ENCODE measurements around the gene SNX18. TPM values are rescaled to one million over a fixed set of nuclear protein-coding genes. Genes with fewer than 3 reads are reported as not detected.

Gene SNX18
- total RNA-seq, 1 donor from 2014 or later, result 38.8 TPM

DNA sequence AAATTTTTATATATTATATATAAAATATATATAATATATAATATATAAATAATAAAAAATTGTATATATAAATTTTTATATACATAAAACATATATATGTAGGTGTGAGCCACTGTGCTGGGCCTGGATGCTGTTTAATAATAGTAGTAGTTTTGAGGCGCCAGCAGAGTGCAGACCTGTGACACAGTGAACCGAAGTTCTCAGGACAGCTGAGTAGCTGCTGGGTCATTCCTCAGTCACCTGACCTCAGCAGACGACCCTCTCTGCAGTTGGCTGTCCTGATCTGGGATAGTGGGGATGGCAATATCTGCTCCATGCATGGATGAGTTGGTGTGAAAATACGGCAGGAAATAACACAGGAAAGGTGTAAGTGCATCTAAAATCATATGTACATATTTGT is 3.3 kb upstream of the SNX18 start:
- H3K9me3 ChIP-seq (ENCODE audit: insufficient read depth, low read depth, low read length), result no peaks in the 10 kb centered on the region
- H3K36me3 Mint-ChIP-seq (ENCODE audit: low read depth, unreplicated experiment), result peaks cover 3% of the 10 kb centered on the region
- H3K27me3 ChIP-seq (ENCODE audit: insufficient read depth, low read length), result no peaks in the 10 kb centered on the region
- peak overlapping the region; percentile 72 for H2AFZ ChIP-seq (ENCODE audit: low read depth, low read length)
- TF ChIP-seq EZH2 (IDR thresholded peaks at IDR 0.05; ENCODE audit: insufficient read depth, low read length) (no peak), CTCF (IDR thresholded peaks at IDR 0.05; ENCODE audit: insufficient read depth, low read depth, low read length) (no peak)
- FAIRE-seq (no peak), DNase-seq (ENCODE audit: low read depth) (no peak)
- no peaks in the 10 kb centered on the region for H3K36me3 ChIP-seq (ENCODE audit: insufficient read depth, low read length)
- H3K4me3 ChIP-seq (ENCODE audit: insufficient read depth, low read depth, low read length), result no peak overlapping the region
- peak overlapping the region; percentile 71 for H3K4me2 ChIP-seq (ENCODE audit: low read length)
- H4K20me1 ChIP-seq (ENCODE audit: insufficient read depth, low read length), result peaks cover 10% of the 10 kb centered on the region
- peak overlapping the region; percentile 80 for H3K27ac ChIP-seq (ENCODE audit: low read depth, low read length)
- H3K9ac ChIP-seq (ENCODE audit: low read length), result peak overlapping the region; percentile 55
- no peaks in the 10 kb centered on the region for H3K27me3 Mint-ChIP-seq (ENCODE audit: low read depth, unreplicated experiment)
- H3K27ac Mint-ChIP-seq (ENCODE audit: unreplicated experiment), result peak overlapping the region; percentile 77
- H3K4me3 Mint-ChIP-seq (ENCODE audit: unreplicated experiment), result no peak overlapping the region
- H3K9me3 Mint-ChIP-seq (ENCODE audit: unreplicated experiment), result peaks cover under 1% of the 10 kb centered on the region
- H3K4me1 Mint-ChIP-seq (ENCODE audit: low read depth, unreplicated experiment), result peaks cover 21% of the 10 kb centered on the region
- H3K79me2 ChIP-seq (ENCODE audit: insufficient read depth, low read length), result peaks cover 13% of the 10 kb centered on the region
- H3K4me1 ChIP-seq (ENCODE audit: insufficient read depth, low read length), result peaks cover 39% of the 10 kb centered on the region

- H3K4me1 ChIP-seq (ENCODE audit: insufficient read depth, low read length), result peaks cover 42% of the 10 kb centered on the region
- H3K79me2 ChIP-seq (ENCODE audit: insufficient read depth, low read length), result peaks cover 19% of the 10 kb centered on the region
- H3K4me3 ChIP-seq (ENCODE audit: insufficient read depth, low read depth, low read length), result peak overlapping the region; percentile 3
- H4K20me1 ChIP-seq (ENCODE audit: insufficient read depth, low read length), result peaks cover 16% of the 10 kb centered on the region
- H3K9me3 ChIP-seq (ENCODE audit: insufficient read depth, low read depth, low read length), result no peaks in the 10 kb centered on the region
- Mint-ChIP-seq H3K4me3 (ENCODE audit: unreplicated experiment) (no peak overlapping the region), H3K36me3 (ENCODE audit: low read depth, unreplicated experiment) (peaks cover 8% of the 10 kb centered on the region), H3K27me3 (ENCODE audit: low read depth, unreplicated experiment) (no peaks in the 10 kb centered on the region), H3K27ac (ENCODE audit: unreplicated experiment) (peak overlapping the region; percentile 77), H3K4me1 (ENCODE audit: low read depth, unreplicated experiment) (peaks cover 27% of the 10 kb centered on the region), H3K9me3 (ENCODE audit: unreplicated experiment) (peaks cover 5% of the 10 kb centered on the region)
- peak overlapping the region; percentile 71 for H3K4me2 ChIP-seq (ENCODE audit: low read length)
- peak; percentile 23 for FAIRE-seq
- no peaks in the 10 kb centered on the region for H3K27me3 ChIP-seq (ENCODE audit: insufficient read depth, low read length)
- peak overlapping the region; percentile 72 for H2AFZ ChIP-seq (ENCODE audit: low read depth, low read length)
- no peaks in the 10 kb centered on the region for H3K36me3 ChIP-seq (ENCODE audit: insufficient read depth, low read length)
- peak; percentile 79 for DNase-seq (ENCODE audit: low read depth)
- peak overlapping the region; percentile 80 for H3K27ac ChIP-seq (ENCODE audit: low read depth, low read length)
- no peak for TF ChIP-seq CTCF (IDR thresholded peaks at IDR 0.05; ENCODE audit: insufficient read depth, low read depth, low read length)
- no peak for TF ChIP-seq EZH2 (IDR thresholded peaks at IDR 0.05; ENCODE audit: insufficient read depth, low read length)
- peak overlapping the region; percentile 55 for H3K9ac ChIP-seq (ENCODE audit: low read length)
Measured at GRCh38 chr5:54514841-54515432, 2.6 kb upstream of the SNX18 start.

GRCh38 chr5:54515634-54516033 is 1.9 kb upstream of the SNX18 start:
- Histone ChIP-seq H3K36me3 (ENCODE audit: insufficient read depth, low read length) (no peaks in the 10 kb centered on the region), H3K27ac (ENCODE audit: low read depth, low read length) (peak overlapping the region; percentile 80), H3K9me3 (ENCODE audit: insufficient read depth, low read depth, low read length) (no peaks in the 10 kb centered on the region), H3K9ac (ENCODE audit: low read length) (peak overlapping the region; percentile 51), H3K4me3 (ENCODE audit: insufficient read depth, low read depth, low read length) (no peak overlapping the region), H4K20me1 (ENCODE audit: insufficient read depth, low read length) (peaks cover 21% of the 10 kb centered on the region), H3K4me2 (ENCODE audit: low read length) (peak overlapping the region; percentile 71), H2AFZ (ENCODE audit: low read depth, low read length) (peak overlapping the region; percentile 72), H3K79me2 (ENCODE audit: insufficient read depth, low read length) (peaks cover 26% of the 10 kb centered on the region), H3K27me3 (ENCODE audit: insufficient read depth, low read length) (no peaks in the 10 kb centered on the region), H3K4me1 (ENCODE audit: insufficient read depth, low read length) (peaks cover 42% of the 10 kb centered on the region)
- no peak for DNase-seq (ENCODE audit: low read depth)
- Mint-ChIP-seq H3K4me3 (ENCODE audit: unreplicated experiment) (no peak overlapping the region), H3K4me1 (ENCODE audit: low read depth, unreplicated experiment) (peaks cover 27% of the 10 kb centered on the region), H3K36me3 (ENCODE audit: low read depth, unreplicated experiment) (peaks cover 8% of the 10 kb centered on the region), H3K27ac (ENCODE audit: unreplicated experiment) (no peak overlapping the region), H3K27me3 (ENCODE audit: low read depth, unreplicated experiment) (no peaks in the 10 kb centered on the region), H3K9me3 (ENCODE audit: unreplicated experiment) (peaks cover 5% of the 10 kb centered on the region)
- FAIRE-seq, result no peak
- no peak for TF ChIP-seq CTCF (IDR thresholded peaks at IDR 0.05; ENCODE audit: insufficient read depth, low read depth, low read length)
- TF ChIP-seq EZH2 (IDR thresholded peaks at IDR 0.05; ENCODE audit: insufficient read depth, low read length), result no peak
